ENCODE results near the gene FMN1. TPM values are rescaled to one million over a fixed set of nuclear protein-coding genes. Genes with fewer than 3 reads are reported as not detected.

The FMN1 gene
- total RNA-seq, 2 donors from 2014 or later = 0.60 to 1.1 TPM

GRCh38 chr15:32871883-32872282 is 322.6 kb downstream of the FMN1 start:
- Histone ChIP-seq H3K36me3 (ENCODE audit: control insufficient read depth, insufficient read depth, low read length) (no peaks in the 10 kb centered on the region), H3K4me3 (ENCODE audit: low read length) (no peak overlapping the region), H3K27me3 (ENCODE audit: control insufficient read depth, insufficient read depth, low read length, poor library complexity, severe bottlenecking) (no peaks in the 10 kb centered on the region), H3K9ac (ENCODE audit: extremely low read depth, low read length, poor library complexity, severe bottlenecking) (no peak overlapping the region), H3K4me1 (ENCODE audit: control insufficient read depth, insufficient read depth, low read length) (no peaks in the 10 kb centered on the region), H3K9me3 (ENCODE audit: control insufficient read depth, low read length) (no peaks in the 10 kb centered on the region), H3K27ac (ENCODE audit: low read depth, low read length) (no peak overlapping the region)
- 83% methylated on average over 1 of the region's 2 CpGs; no CpG with 5 or more reads in 1 of the 2 experiments for WGBS, 2 experiments (ENCODE audit: insufficient coverage in 1 of 2, insufficient read length in 1 of 2)
- no peak overlapping the region for H3K27ac Mint-ChIP-seq
- no peaks in the 10 kb centered on the region for H3K36me3 Mint-ChIP-seq (ENCODE audit: low read depth)
- H3K4me3 Mint-ChIP-seq = no peak overlapping the region
- H3K27me3 Mint-ChIP-seq (ENCODE audit: insufficient read depth) = no peaks in the 10 kb centered on the region
- peaks cover 20% of the 10 kb centered on the region for H3K4me1 Mint-ChIP-seq
- H3K9me3 Mint-ChIP-seq = no peaks in the 10 kb centered on the region
- no peak for TF ChIP-seq CTCF (conservative IDR thresholded peaks at IDR 0.05)
- DNase-seq = no peak

- H3K4me3 ChIP-seq (ENCODE audit: low read length) = no peak overlapping the region
- WGBS, 2 experiments (ENCODE audit: insufficient coverage in 1 of 2, insufficient read length in 1 of 2) = 95 to 100% methylated on average over 3 to 11 of the region's 14 CpGs
- no peak overlapping the region for H3K27ac ChIP-seq (ENCODE audit: low read depth, low read length)
- TF ChIP-seq CTCF (conservative IDR thresholded peaks at IDR 0.05) = no peak
- Mint-ChIP-seq H3K9me3 (no peaks in the 10 kb centered on the region), H3K4me3 (no peak overlapping the region), H3K36me3 (ENCODE audit: low read depth) (no peaks in the 10 kb centered on the region), H3K27me3 (ENCODE audit: insufficient read depth) (no peaks in the 10 kb centered on the region), H3K27ac (no peak overlapping the region), H3K4me1 (peaks cover 26% of the 10 kb centered on the region)
- no peaks in the 10 kb centered on the region for H3K4me1 ChIP-seq (ENCODE audit: control insufficient read depth, insufficient read depth, low read length)
- no peak overlapping the region for H3K9ac ChIP-seq (ENCODE audit: extremely low read depth, low read length, poor library complexity, severe bottlenecking)
- no peaks in the 10 kb centered on the region for H3K27me3 ChIP-seq (ENCODE audit: control insufficient read depth, insufficient read depth, low read length, poor library complexity, severe bottlenecking)
- H3K9me3 ChIP-seq (ENCODE audit: control insufficient read depth, low read length) = no peaks in the 10 kb centered on the region
- no peaks in the 10 kb centered on the region for H3K36me3 ChIP-seq (ENCODE audit: control insufficient read depth, insufficient read depth, low read length)
- DNase-seq = no peak
Measured at GRCh38 chr15:32870240-32871033, 324.1 kb downstream of the FMN1 start.

- WGBS, 2 experiments (ENCODE audit: insufficient coverage in 1 of 2, insufficient read length in 1 of 2) = 90 to 98% methylated on average over 4 of the region's 4 CpGs
- Mint-ChIP-seq H3K9me3 (no peaks in the 10 kb centered on the region), H3K4me1 (peaks cover 20% of the 10 kb centered on the region), H3K4me3 (no peak overlapping the region), H3K36me3 (ENCODE audit: low read depth) (no peaks in the 10 kb centered on the region), H3K27me3 (ENCODE audit: insufficient read depth) (no peaks in the 10 kb centered on the region), H3K27ac (no peak overlapping the region)
- TF ChIP-seq CTCF (conservative IDR thresholded peaks at IDR 0.05) = no peak
- H3K36me3 ChIP-seq (ENCODE audit: control insufficient read depth, insufficient read depth, low read length) = no peaks in the 10 kb centered on the region
- no peak overlapping the region for H3K9ac ChIP-seq (ENCODE audit: extremely low read depth, low read length, poor library complexity, severe bottlenecking)
- H3K27me3 ChIP-seq (ENCODE audit: control insufficient read depth, insufficient read depth, low read length, poor library complexity, severe bottlenecking) = no peaks in the 10 kb centered on the region
- H3K4me3 ChIP-seq (ENCODE audit: low read length) = no peak overlapping the region
- no peaks in the 10 kb centered on the region for H3K4me1 ChIP-seq (ENCODE audit: control insufficient read depth, insufficient read depth, low read length)
- DNase-seq = no peak
- H3K27ac ChIP-seq (ENCODE audit: low read depth, low read length) = no peak overlapping the region
- no peaks in the 10 kb centered on the region for H3K9me3 ChIP-seq (ENCODE audit: control insufficient read depth, low read length)
Measured at GRCh38 chr15:32869776-32870175, 324.7 kb downstream of the FMN1 start.

Measured in endodermal cell (in vitro differentiated cells).